ENCODE results near the gene ERBB4.

Gene ERBB4

GRCh38 chr2:211416373-211416772 is 1122.2 kb downstream of the ERBB4 start:
- no peak for TF ChIP-seq CTCF (IDR thresholded peaks at IDR 0.05; ENCODE audit: low read depth, low read length)
- Histone ChIP-seq H3K36me3 (no peaks in the 10 kb centered on the region), H3K4me1 (no peaks in the 10 kb centered on the region), H3K4me3 (ENCODE audit: low read depth, low read length) (no peak overlapping the region), H3K9me3 (no peaks in the 10 kb centered on the region), H3K27me3 (no peaks in the 10 kb centered on the region)
- DNase-seq = no peak

DNA sequence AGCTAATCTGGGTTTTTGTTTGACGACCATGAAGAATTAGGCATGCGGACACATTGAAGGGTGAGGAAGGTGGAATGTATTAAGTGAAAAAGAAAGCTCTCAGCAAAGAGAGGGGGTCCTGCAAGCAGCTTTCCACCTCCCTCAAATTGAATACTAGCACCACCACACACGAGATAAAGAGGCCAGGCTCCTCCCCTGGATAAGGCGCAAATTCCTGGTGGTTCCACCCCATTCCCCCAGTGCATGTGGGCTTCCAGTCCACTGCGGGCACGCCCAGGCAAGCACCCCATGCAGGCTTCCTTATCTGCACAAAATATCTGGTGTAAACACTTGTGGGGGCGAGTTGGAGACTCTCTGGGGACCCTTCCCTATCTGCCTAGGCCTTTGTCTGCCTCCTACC is 1124.9 kb downstream of the ERBB4 start:
- no peak for DNase-seq
- H3K9me3 ChIP-seq = no peaks in the 10 kb centered on the region
- H3K36me3 ChIP-seq = no peaks in the 10 kb centered on the region
- no peaks in the 10 kb centered on the region for H3K4me1 ChIP-seq
- H3K27me3 ChIP-seq = no peaks in the 10 kb centered on the region
- TF ChIP-seq CTCF (IDR thresholded peaks at IDR 0.05; ENCODE audit: low read depth, low read length) = no peak
- H3K4me3 ChIP-seq (ENCODE audit: low read depth, low read length) = no peak overlapping the region

- Histone ChIP-seq H3K9me3 (no peaks in the 10 kb centered on the region), H3K36me3 (no peaks in the 10 kb centered on the region), H3K4me1 (no peaks in the 10 kb centered on the region), H3K4me3 (ENCODE audit: low read depth, low read length) (no peak overlapping the region), H3K27me3 (no peaks in the 10 kb centered on the region)
- no peak for DNase-seq
- no peak for TF ChIP-seq CTCF (IDR thresholded peaks at IDR 0.05; ENCODE audit: low read depth, low read length)
Observed at GRCh38 chr2:211408483-211408891, 1130.1 kb downstream of the ERBB4 start.

DNA sequence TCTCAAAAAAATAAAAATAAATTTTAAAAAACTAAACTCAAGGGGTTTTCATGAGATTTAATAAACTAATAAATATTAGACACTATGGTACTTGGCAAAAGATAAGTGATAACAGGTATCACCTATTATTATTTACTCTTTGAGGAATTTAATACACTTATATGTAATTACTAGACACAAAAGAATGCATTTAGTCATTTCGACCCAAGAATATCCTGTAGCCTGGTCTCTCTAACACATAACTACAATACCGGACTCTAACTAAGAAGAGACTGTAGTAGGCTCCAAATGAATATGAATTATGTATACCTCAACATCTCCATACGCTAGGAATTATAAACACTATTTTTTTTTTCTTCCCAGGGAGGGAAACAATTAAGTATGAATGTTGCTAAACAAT is 1131.5 kb downstream of the ERBB4 start:
- no peaks in the 10 kb centered on the region for H3K27me3 ChIP-seq
- no peaks in the 10 kb centered on the region for H3K36me3 ChIP-seq
- no peaks in the 10 kb centered on the region for H3K9me3 ChIP-seq
- H3K4me1 ChIP-seq = no peaks in the 10 kb centered on the region
- no peak for DNase-seq
- no peak for TF ChIP-seq CTCF (IDR thresholded peaks at IDR 0.05; ENCODE audit: low read depth, low read length)
- no peak overlapping the region for H3K4me3 ChIP-seq (ENCODE audit: low read depth, low read length)

DNA sequence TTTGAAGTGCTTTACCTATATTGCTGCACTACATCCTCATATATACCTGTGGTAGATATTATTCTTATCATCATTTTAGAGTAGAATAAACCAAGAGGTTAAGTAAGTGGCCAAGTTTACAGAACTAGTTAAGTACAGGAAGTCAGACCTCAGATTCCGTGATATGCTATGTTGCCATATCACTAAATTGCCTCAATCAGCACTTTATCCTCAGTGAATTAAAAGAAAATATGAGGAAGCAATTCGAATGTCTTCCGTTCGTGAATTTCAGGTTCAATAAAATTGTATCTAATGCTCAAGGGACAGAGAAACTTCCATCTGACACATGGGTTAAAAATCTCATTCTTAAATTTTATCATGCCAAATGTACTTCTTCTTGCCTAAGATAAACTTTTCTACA is 1133.6 kb downstream of the ERBB4 start:
- H3K4me1 ChIP-seq = no peaks in the 10 kb centered on the region
- no peaks in the 10 kb centered on the region for H3K27me3 ChIP-seq
- DNase-seq = no peak
- no peak overlapping the region for H3K4me3 ChIP-seq (ENCODE audit: low read depth, low read length)
- H3K9me3 ChIP-seq = no peaks in the 10 kb centered on the region
- H3K36me3 ChIP-seq = no peaks in the 10 kb centered on the region
- TF ChIP-seq CTCF (IDR thresholded peaks at IDR 0.05; ENCODE audit: low read depth, low read length) = no peak

GRCh38 chr2:211404098-211404497 is 1134.5 kb downstream of the ERBB4 start:
- no peak for TF ChIP-seq CTCF (IDR thresholded peaks at IDR 0.05; ENCODE audit: low read depth, low read length)
- no peak for DNase-seq
- Histone ChIP-seq H3K27me3 (no peaks in the 10 kb centered on the region), H3K4me3 (ENCODE audit: low read depth, low read length) (no peak overlapping the region), H3K4me1 (no peaks in the 10 kb centered on the region), H3K9me3 (no peaks in the 10 kb centered on the region), H3K36me3 (no peaks in the 10 kb centered on the region)
